B cell (primary cell): ENCODE results near the gene CCDC85A.

Experiments
- CTCF ChIP-seq: fragments of 200-600 bp; IDR thresholded peaks from one replicate; pipeline ENCODE4 v1.8.0; 2022; ENCODE audit warnings: antibody characterized with exemption, mild to moderate bottlenecking
- EZH2 ChIP-seq: IDR thresholded peaks from 2 replicates; pipeline ENCODE4 v1.6.1; 2012; ENCODE audit warnings: borderline replicate concordance, low read depth, mild to moderate bottlenecking, moderate library complexity, low read length; ENCODE audit not compliant: insufficient read depth, poor library complexity, severe bottlenecking

- TF ChIP-seq EZH2 = no peak
- no peak for TF ChIP-seq CTCF
Observed at GRCh38 chr2:56309626-56310170, 125.9 kb downstream of the CCDC85A start.
